ENCODE data around the gene SELENOM. TPM values are rescaled to one million over a fixed set of nuclear protein-coding genes. Genes with fewer than 3 reads are reported as not detected.

SELENOM gene
- total RNA-seq, 2 donors from 2014 or later: 453 to 1,695 TPM

DNA sequence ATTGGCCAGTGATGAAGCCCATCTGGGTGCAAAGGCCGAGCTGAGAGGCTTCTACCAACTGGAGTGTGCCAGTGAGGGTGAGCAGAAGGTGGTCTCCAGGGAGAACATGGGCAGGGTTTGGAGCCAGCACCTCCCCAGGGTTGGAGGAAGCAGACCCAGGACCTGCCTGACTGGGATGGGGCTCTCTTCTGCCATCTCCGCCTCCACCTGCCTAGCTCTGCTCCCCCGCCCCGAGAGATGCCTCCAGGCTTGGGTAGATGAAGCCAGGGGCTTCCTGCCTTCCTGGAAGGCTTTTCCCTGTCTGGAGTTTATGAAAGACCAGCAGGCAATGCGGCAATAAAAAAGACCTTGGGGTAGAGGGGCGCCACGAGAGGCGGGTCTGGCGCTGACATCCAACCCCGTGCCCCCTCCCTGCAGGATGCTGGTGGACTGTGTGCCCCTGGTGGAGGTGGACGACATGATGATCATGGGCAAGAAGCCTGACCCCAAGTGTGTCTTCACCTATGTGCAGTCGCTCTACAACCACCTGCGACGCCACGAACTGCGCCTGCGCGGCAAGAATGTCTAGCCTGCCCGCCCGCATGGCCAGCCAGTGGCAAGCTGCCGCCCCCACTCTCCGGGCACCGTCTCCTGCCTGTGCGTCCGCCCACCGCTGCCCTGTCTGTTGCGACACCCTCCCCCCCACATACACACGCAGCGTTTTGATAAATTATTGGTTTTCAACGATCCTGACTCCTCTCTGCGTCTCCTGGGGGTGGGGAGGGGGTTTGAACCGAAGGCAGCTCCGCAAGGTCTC, 3.3 kb downstream of the SELENOM start:
- H3K36me3 ChIP-seq: peaks cover 22% of the 10 kb centered on the region

DNA sequence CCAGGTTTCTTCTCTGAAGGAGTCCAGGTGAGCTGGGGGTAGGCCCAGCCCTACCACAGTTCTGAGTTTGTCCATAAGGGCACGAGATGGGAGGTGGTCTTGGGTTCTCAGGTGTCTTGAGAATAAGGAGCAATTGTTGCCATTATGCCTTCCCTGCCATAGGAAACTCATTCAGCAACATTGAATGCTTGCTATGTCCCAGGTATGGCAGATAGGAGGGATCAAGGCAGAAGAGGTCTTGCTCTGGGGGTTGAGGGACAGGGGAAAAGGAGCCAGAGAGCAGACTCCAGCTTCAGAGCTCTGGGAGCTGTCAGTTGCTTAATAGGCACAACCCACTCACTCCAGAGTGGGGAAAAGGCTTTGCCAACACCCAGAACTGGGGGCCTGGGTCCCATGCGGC, 4.3 kb downstream of the SELENOM start:
- ATAC-seq (ENCODE audit: insufficient number of reproducible peaks, low FRiP score, low read depth) (no peak), DNase-seq (ENCODE audit: low spot score) (no peak)
- Histone ChIP-seq H3K27ac (peak overlapping the region; percentile 99), H3K4me1 (ENCODE audit: control insufficient read depth in 1 of 2, low read depth in 2 of 2) (peaks cover 51 to 83% of the 10 kb centered on the region in 2 donors), H3K9me3 (no peaks in the 10 kb centered on the region), H3K36me3 (peaks cover 29% of the 10 kb centered on the region), H3K4me3 (no peak overlapping the region), H3K27me3 (replicated peaks; ENCODE audit: insufficient read depth) (no peaks in the 10 kb centered on the region)
- no peak for TF ChIP-seq CTCF (IDR thresholded peaks at IDR 0.05)

More for the DNA sequence above, 3.3 kb downstream of the SELENOM start:
- no peaks in the 10 kb centered on the region for H3K9me3 ChIP-seq
- no peak for TF ChIP-seq CTCF (IDR thresholded peaks at IDR 0.05)
- peak overlapping the region; percentile 99 for H3K27ac ChIP-seq
- no peak for DNase-seq (ENCODE audit: low spot score)
- H3K27me3 ChIP-seq (replicated peaks; ENCODE audit: insufficient read depth): no peaks in the 10 kb centered on the region
- H3K4me3 ChIP-seq: peak overlapping the region; percentile 94
- no peak for ATAC-seq (ENCODE audit: insufficient number of reproducible peaks, low FRiP score, low read depth)
- peaks cover 48 to 78% of the 10 kb centered on the region in 2 donors for H3K4me1 ChIP-seq (ENCODE audit: control insufficient read depth in 1 of 2, low read depth in 2 of 2)

DNA sequence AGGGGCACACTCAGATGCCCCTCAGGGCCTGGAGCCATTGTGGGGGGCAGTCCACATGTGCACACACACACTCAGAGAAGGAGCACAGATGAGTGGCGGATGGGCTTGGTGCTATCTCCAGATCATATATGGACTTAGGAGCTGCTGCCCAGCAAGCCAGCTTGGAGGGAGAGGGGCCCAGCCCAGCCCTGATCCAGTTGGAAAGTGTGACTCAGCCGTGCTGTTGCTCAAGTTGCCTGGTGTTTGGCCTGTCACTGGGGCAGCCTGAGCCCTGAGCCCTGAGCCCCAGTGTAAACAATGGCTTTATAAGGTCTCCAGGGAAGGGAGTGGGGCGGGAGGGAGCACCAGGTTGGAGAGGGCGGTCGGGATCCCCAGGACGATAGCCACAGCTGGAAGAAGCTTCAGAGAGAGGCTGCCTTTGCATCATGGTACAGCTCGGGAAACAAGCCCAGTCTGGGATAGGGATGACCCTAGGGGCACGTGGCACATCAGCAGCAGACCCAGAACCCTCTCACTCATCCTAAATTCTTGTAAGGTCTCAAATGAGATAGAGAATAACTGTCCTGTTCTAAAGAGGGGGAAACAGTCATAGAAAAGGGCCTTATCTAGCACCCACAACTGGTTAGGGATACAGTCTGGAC, 4.8 kb downstream of the SELENOM start:
- H3K4me1 ChIP-seq (ENCODE audit: control insufficient read depth in 1 of 2, low read depth in 2 of 2): peaks cover 53 to 83% of the 10 kb centered on the region in 2 donors
- DNase-seq (ENCODE audit: low spot score): peak; percentile 78

GRCh38 chr22:31100762-31101525, 6.4 kb downstream of the SELENOM start:
- H3K9me3 ChIP-seq: no peaks in the 10 kb centered on the region
- ATAC-seq (ENCODE audit: insufficient number of reproducible peaks, low FRiP score, low read depth): no peak
- peak overlapping the region; percentile 99 for H3K27ac ChIP-seq
- H3K4me1 ChIP-seq (ENCODE audit: control insufficient read depth in 1 of 2, low read depth in 2 of 2): peaks cover 53 to 92% of the 10 kb centered on the region in 2 donors
- no peaks in the 10 kb centered on the region for H3K27me3 ChIP-seq (replicated peaks; ENCODE audit: insufficient read depth)
- DNase-seq (ENCODE audit: low spot score): no peak
- no peak for TF ChIP-seq CTCF (IDR thresholded peaks at IDR 0.05)
- peaks cover 48% of the 10 kb centered on the region for H3K36me3 ChIP-seq
- no peak overlapping the region for H3K4me3 ChIP-seq

More for the DNA sequence above, 4.8 kb downstream of the SELENOM start:
- ATAC-seq (ENCODE audit: insufficient number of reproducible peaks, low FRiP score, low read depth): peak; percentile 52
- Histone ChIP-seq H3K9me3 (no peaks in the 10 kb centered on the region), H3K36me3 (peaks cover 34% of the 10 kb centered on the region), H3K4me3 (no peak overlapping the region), H3K27ac (peak overlapping the region; percentile 99), H3K27me3 (replicated peaks; ENCODE audit: insufficient read depth) (no peaks in the 10 kb centered on the region)
- no peak for TF ChIP-seq CTCF (IDR thresholded peaks at IDR 0.05)
